Neural cell (in vitro differentiated cells): ENCODE measurements around the gene BTG4. TPM values are rescaled to one million over a fixed set of nuclear protein-coding genes. Genes with fewer than 3 reads are reported as not detected.

ENCODE experiments used
- H2AFZ ChIP-seq: fragments of 200-600, 300-800 bp; sonication (generic), shearing (Covaris generic); 2 replicates; pipeline ENCODE4 v1.6.0; 2014; ENCODE audit warnings: low read depth, mild to moderate bottlenecking, antibody characterized with exemption, low read length, moderate library complexity
- H3F3A ChIP-seq: fragments of 200-600 bp; shearing (Covaris generic); 2 replicates; pipeline ENCODE4 v1.6.1; 2016; ENCODE audit warnings: mild to moderate bottlenecking, moderate library complexity, mixed read lengths, antibody characterized with exemption, low read length; ENCODE audit not compliant: insufficient read depth, poor library complexity, severe bottlenecking
- H3K27ac ChIP-seq: fragments of 200-600, 300-800 bp; sonication (generic), shearing (Covaris generic); 2 replicates; pipeline ENCODE4 v1.5.1; 2014; ENCODE audit warnings: mild to moderate bottlenecking, low read length, moderate library complexity
- H3K27me3 ChIP-seq: fragments of 300-800, 200-600 bp; sonication (generic), shearing (Covaris generic); 2 replicates; pipeline ENCODE4 v1.6.0; 2014; ENCODE audit warnings: mild to moderate bottlenecking, low read depth, low read length, moderate library complexity; ENCODE audit not compliant: insufficient read depth
- H3K36me3 ChIP-seq: fragments of 300-800, 200-600 bp; sonication (generic), shearing (Covaris generic); 2 replicates; pipeline ENCODE4 v1.5.1; 2014; ENCODE audit warnings: mild to moderate bottlenecking, antibody characterized with exemption, low read length, moderate library complexity; ENCODE audit not compliant: insufficient read depth
- H3K4me2 ChIP-seq: fragments of 300-800, 200-600 bp; sonication (generic), shearing (Covaris generic); 2 replicates; pipeline ENCODE4 v1.6.0; 2014; ENCODE audit warnings: mild to moderate bottlenecking, low read length
- H3K4me3 ChIP-seq: fragments of 300-800, 200-600 bp; sonication (generic), shearing (Covaris generic); 2 replicates; pipeline ENCODE4 v1.5.1; 2014; ENCODE audit warnings: mild to moderate bottlenecking, low read length, moderate library complexity
- H3K79me2 ChIP-seq: fragments of 200-600 bp; shearing (Covaris generic); replicated peaks from 2 replicates; pipeline ENCODE4 v1.6.0; 2014; ENCODE audit warnings: mild to moderate bottlenecking, low read length, moderate library complexity; ENCODE audit not compliant: insufficient read depth
- H3K9ac ChIP-seq: fragments of 300-800, 200-600 bp; sonication (generic), shearing (Covaris generic); 2 replicates; pipeline ENCODE4 v1.6.1; 2016; ENCODE audit warnings: mild to moderate bottlenecking, low read length, mixed read lengths
- H3K9me2 ChIP-seq: fragments of 200-600 bp; shearing (Covaris generic); 2 replicates; pipeline ENCODE4 v1.6.1; 2016; ENCODE audit warnings: mild to moderate bottlenecking, low read length, mixed read lengths; ENCODE audit not compliant: insufficient read depth
- H3K9me3 ChIP-seq: fragments of 200-600, 300-800 bp; sonication (generic), shearing (Covaris generic); 2 replicates; pipeline ENCODE4 v1.6.1; 2016; ENCODE audit warnings: mild to moderate bottlenecking, mixed run types, low read length, moderate library complexity, mixed read lengths
- H4K20me1 ChIP-seq: fragments of 200-600 bp; shearing (Covaris generic); 2 replicates; pipeline ENCODE4 v1.6.1; 2016; ENCODE audit warnings: mild to moderate bottlenecking, mixed run types; ENCODE audit not compliant: insufficient read depth
- EP300 ChIP-seq: fragments of 450-650 bp; conservative IDR thresholded peaks from 2 replicates; pipeline ENCODE4 v1.6.1; 2014; ENCODE audit warnings: antibody characterized with exemption, mild to moderate bottlenecking, moderate library complexity; ENCODE audit not compliant: poor library complexity, severe bottlenecking
- EZH2 ChIP-seq: fragments of 200-600, 300-800 bp; shearing (Covaris generic), sonication (generic); IDR thresholded peaks from 2 replicates; pipeline ENCODE4 v1.6.1; 2014; ENCODE audit warnings: antibody characterized with exemption, low read length, borderline replicate concordance, mild to moderate bottlenecking; ENCODE audit not compliant: insufficient read depth, poor library complexity, severe bottlenecking
- MXI1 ChIP-seq: fragments of 450-650 bp; conservative IDR thresholded peaks from 2 replicates; pipeline ENCODE4 v1.6.1; 2014; ENCODE audit warnings: antibody characterized with exemption, mild to moderate bottlenecking; ENCODE audit not compliant: poor library complexity, severe bottlenecking
- POLR2AphosphoS5 ChIP-seq: IDR thresholded peaks from 2 replicates; pipeline ENCODE4 v1.6.1; 2012
- RAD21 ChIP-seq: fragments of 450-650 bp; conservative IDR thresholded peaks from 2 replicates; pipeline ENCODE4 v1.6.1; 2014; ENCODE audit warnings: antibody characterized with exemption, mild to moderate bottlenecking, moderate library complexity
- SMC3 ChIP-seq: fragments of 450-650 bp; conservative IDR thresholded peaks from 2 replicates; pipeline ENCODE4 v1.6.1; 2014; ENCODE audit warnings: antibody characterized with exemption, mild to moderate bottlenecking, moderate library complexity; ENCODE audit not compliant: poor library complexity
- TAF1 ChIP-seq: IDR thresholded peaks from 2 replicates; pipeline ENCODE4 v1.6.1; 2012; ENCODE audit warnings: low read depth
- polyA plus RNA-seq: library from polyadenylated mRNA; depleted of rRNA; stranded (reverse); fragments of >200 nt; gene quantifications from 2 replicates; pipeline ENCODE4 v1.2.3, GENCODE V29; 2014
- TF ChIP-seq, protein P1 (sequence below): IDR thresholded peaks from 2 replicates; pipeline ENCODE4 v1.6.1; 2012; ENCODE audit warnings: borderline replicate concordance
- TF ChIP-seq, protein P2 (sequence below): fragments of 450-650 bp; IDR thresholded peaks from 2 replicates; pipeline ENCODE4 v1.5.1; 2014; ENCODE audit warnings: antibody characterized with exemption, mild to moderate bottlenecking, moderate library complexity; ENCODE audit not compliant: poor library complexity, severe bottlenecking

Gene BTG4
- polyA plus RNA-seq, 1 donor from 2014 or later: not detected

DNA sequence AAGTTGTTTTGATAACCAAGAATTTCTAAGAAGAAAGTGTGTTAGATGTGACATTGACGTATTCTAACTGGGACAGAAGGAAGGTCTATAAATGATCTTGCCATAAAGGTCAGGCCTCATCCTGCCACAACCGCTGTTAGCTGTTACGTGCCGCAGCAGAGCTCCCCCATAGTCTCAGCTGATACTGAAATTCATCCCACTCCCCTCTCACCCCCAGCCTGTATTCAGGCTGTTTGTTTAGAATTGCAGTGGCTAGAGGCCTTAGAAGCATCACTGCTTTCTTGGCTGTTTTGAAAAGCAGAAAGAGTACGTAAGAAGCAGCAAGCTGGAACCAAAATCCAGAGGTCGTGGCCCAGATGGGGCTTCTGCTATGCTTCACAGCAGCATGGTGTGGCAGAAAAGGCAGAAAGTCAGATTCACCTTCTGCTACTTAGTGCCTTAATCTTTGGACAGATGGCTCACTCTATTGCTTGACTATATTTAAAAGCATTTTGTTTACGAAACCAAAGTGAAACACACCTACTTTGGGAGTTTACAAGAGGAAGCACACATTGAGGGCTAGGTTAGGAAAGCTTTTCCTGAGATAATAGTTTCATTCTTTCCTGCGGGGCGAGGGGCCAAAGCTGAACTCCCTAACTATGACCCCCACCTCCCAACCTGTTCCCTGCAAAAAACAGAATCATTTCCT lies 27.4 kb upstream of the BTG4 start:
- Histone ChIP-seq H3K4me2 (no peak overlapping the region), H3F3A (no peaks in the 10 kb centered on the region), H3K36me3 (no peaks in the 10 kb centered on the region), H3K79me2 (no peaks in the 10 kb centered on the region), H3K27ac (no peak overlapping the region), H3K9me2 (no peaks in the 10 kb centered on the region), H3K9me3 (no peaks in the 10 kb centered on the region), H2AFZ (no peak overlapping the region), H3K9ac (no peak overlapping the region), H3K4me3 (no peak overlapping the region), H4K20me1 (no peaks in the 10 kb centered on the region), H3K27me3 (peaks cover 57% of the 10 kb centered on the region)
- TF ChIP-seq, protein P1, sequence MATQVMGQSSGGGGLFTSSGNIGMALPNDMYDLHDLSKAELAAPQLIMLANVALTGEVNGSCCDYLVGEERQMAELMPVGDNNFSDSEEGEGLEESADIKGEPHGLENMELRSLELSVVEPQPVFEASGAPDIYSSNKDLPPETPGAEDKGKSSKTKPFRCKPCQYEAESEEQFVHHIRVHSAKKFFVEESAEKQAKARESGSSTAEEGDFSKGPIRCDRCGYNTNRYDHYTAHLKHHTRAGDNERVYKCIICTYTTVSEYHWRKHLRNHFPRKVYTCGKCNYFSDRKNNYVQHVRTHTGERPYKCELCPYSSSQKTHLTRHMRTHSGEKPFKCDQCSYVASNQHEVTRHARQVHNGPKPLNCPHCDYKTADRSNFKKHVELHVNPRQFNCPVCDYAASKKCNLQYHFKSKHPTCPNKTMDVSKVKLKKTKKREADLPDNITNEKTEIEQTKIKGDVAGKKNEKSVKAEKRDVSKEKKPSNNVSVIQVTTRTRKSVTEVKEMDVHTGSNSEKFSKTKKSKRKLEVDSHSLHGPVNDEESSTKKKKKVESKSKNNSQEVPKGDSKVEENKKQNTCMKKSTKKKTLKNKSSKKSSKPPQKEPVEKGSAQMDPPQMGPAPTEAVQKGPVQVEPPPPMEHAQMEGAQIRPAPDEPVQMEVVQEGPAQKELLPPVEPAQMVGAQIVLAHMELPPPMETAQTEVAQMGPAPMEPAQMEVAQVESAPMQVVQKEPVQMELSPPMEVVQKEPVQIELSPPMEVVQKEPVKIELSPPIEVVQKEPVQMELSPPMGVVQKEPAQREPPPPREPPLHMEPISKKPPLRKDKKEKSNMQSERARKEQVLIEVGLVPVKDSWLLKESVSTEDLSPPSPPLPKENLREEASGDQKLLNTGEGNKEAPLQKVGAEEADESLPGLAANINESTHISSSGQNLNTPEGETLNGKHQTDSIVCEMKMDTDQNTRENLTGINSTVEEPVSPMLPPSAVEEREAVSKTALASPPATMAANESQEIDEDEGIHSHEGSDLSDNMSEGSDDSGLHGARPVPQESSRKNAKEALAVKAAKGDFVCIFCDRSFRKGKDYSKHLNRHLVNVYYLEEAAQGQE: no peak
- TF ChIP-seq, protein P2, sequence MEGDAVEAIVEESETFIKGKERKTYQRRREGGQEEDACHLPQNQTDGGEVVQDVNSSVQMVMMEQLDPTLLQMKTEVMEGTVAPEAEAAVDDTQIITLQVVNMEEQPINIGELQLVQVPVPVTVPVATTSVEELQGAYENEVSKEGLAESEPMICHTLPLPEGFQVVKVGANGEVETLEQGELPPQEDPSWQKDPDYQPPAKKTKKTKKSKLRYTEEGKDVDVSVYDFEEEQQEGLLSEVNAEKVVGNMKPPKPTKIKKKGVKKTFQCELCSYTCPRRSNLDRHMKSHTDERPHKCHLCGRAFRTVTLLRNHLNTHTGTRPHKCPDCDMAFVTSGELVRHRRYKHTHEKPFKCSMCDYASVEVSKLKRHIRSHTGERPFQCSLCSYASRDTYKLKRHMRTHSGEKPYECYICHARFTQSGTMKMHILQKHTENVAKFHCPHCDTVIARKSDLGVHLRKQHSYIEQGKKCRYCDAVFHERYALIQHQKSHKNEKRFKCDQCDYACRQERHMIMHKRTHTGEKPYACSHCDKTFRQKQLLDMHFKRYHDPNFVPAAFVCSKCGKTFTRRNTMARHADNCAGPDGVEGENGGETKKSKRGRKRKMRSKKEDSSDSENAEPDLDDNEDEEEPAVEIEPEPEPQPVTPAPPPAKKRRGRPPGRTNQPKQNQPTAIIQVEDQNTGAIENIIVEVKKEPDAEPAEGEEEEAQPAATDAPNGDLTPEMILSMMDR: no peak
- TF ChIP-seq POLR2AphosphoS5: no peak
- no peak for TF ChIP-seq TAF1
- no peak for TF ChIP-seq MXI1
- TF ChIP-seq SMC3: no peak

DNA sequence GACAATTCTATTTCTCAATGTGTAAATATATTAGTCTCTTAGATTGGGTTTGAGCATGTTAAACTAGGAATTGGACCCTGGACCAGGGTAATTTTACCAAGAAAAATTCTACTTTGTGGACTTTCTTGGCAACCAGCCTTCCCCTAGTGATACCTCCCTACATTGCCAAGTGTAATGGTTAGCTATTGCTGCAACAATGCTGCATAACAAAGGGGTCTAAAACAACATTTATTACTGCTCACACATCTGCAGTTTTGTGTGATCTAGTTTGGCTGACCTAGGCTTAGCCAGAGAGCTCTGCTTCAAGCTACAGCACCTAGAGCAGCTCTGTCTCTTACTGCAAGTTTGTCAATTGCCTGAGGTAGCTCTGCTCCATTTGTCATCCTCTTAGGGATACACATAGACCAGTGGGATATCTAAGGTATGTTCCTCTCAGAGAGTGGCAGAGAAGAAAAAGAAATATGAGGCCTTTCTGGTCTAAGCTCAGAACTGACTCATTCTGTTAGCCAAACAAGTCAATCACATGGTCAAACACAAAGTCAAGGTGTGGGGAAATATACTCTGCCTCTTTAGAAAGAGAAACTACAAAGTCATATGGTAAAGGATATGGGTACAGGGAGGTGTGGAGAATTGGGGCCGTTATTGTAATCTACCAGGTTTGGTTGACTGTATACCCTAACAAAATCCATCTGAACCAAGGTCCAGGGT lies 26.4 kb upstream of the BTG4 start:
- H4K20me1 ChIP-seq: no peaks in the 10 kb centered on the region
- H3K9ac ChIP-seq: no peak overlapping the region
- H3K9me3 ChIP-seq: no peaks in the 10 kb centered on the region
- TF ChIP-seq EP300 (no peak), EZH2 (no peak), SMC3 (no peak), RAD21 (no peak), MXI1 (no peak), POLR2AphosphoS5 (no peak), TAF1 (no peak)
- TF ChIP-seq, protein P1: no peak
- TF ChIP-seq, protein P2: no peak
- H3K79me2 ChIP-seq: no peaks in the 10 kb centered on the region
- H3K36me3 ChIP-seq: no peaks in the 10 kb centered on the region
- H2AFZ ChIP-seq: no peak overlapping the region
- H3K4me2 ChIP-seq: no peak overlapping the region
- no peak overlapping the region for H3K4me3 ChIP-seq
- no peaks in the 10 kb centered on the region for H3F3A ChIP-seq
- H3K27me3 ChIP-seq: peaks cover 55% of the 10 kb centered on the region
- no peaks in the 10 kb centered on the region for H3K9me2 ChIP-seq
- H3K27ac ChIP-seq: no peak overlapping the region
